HepG2 (cell line): Measurements from ENCODE around the gene STX8. TPM values are rescaled to one million over a fixed set of nuclear protein-coding genes. Genes with fewer than 3 reads are reported as not detected.
A peak's percentile ranks its signal among the peaks of the same experiment; 100 is the strongest.

ENCODE experiments used
- ATAC-seq: fragments of 200-7000 bp; cut with Tn5 transposase; 3 replicates; pipeline ENCODE4 v1.9.1; 2020; ENCODE audit warnings: mild to moderate bottlenecking, moderate library complexity
- BruUV-seq: library from RNA; stranded (reverse); fragments of 400-500 nt; replicated peaks from 2 replicates; lab custom pipeline; 2021; lab: Mats Ljungman, UMichigan
- CTCF ChIA-PET: fragments of 300-600 bp; formaldehyde crosslinking; extraction: SDS; loops from one replicate; lab custom pipeline; 2021; ENCODE audit warnings: low total read pairs, inconsistent platforms, low intra/inter-chr PET ratio; lab: Yijun Ruan, JAX
- POLR2A ChIA-PET: fragments of 350-600 bp; sonication (Branson Sonifier 250); formaldehyde crosslinking; loops from one replicate; lab custom pipeline; 2020; ENCODE audit warnings: antibody characterized with exemption, inconsistent platforms; lab: Yijun Ruan, JAX
- DNase-seq: peaks from one replicate; pipeline ENCODE4 v3.0.0-alpha.2; 2015; ENCODE audit warnings: low spot score
- FAIRE-seq: peaks from 3 replicates; lab custom pipeline; 2011; peaks lifted over from hg19 to GRCh38; lab: Jason Lieb, UNC
- H2AFZ ChIP-seq: one replicate; pipeline ENCODE4 v1.6.1; 2011; ENCODE audit warnings: low read length, inconsistent platforms
- H3K27ac ChIP-seq: fragments of 300-600 bp; 3 replicates; pipeline ENCODE4 v1.8.0; 2011; ENCODE audit warnings: mixed run types, mild to moderate bottlenecking, mixed read lengths, low read length, inconsistent platforms; ENCODE audit not compliant: insufficient read depth; ENCODE audit errors: extremely low read length
- H3K27me3 ChIP-seq, 2 experiments: fragments of 200-600 bp in 1 of 2; 2 replicates in 1 of 2; 3 replicates in 1 of 2; pipeline versions ENCODE4 v1.6.0 to v1.8.0; 2011; ENCODE audit warnings: low read length in 2 of 2, mild to moderate bottlenecking in 2 of 2, moderate library complexity in 2 of 2, inconsistent platforms in 1 of 2; ENCODE audit not compliant: insufficient read depth in 2 of 2, control insufficient read depth in 1 of 2
- H3K36me3 ChIP-seq, 2 experiments: fragments of 200-600 bp in 1 of 2; replicated peaks in 1 of 2; 2 replicates in 1 of 2; 3 replicates in 1 of 2; pipeline versions ENCODE4 v1.5.1 to v1.8.0; 2011; ENCODE audit warnings: low read length in 2 of 2, inconsistent platforms in 1 of 2; ENCODE audit not compliant: insufficient read depth in 2 of 2, control insufficient read depth in 1 of 2
- H3K4me1 ChIP-seq: 2 replicates; pipeline ENCODE4 v1.5.1; 2012; ENCODE audit warnings: low read length, inconsistent platforms; ENCODE audit not compliant: insufficient read depth
- H3K4me2 ChIP-seq: 2 replicates; pipeline ENCODE4 v1.6.0; 2011; ENCODE audit warnings: low read depth, low read length, inconsistent platforms
- H3K4me3 ChIP-seq, 3 experiments: fragments of 200-600 bp in 1 of 3; sonication (generic), shearing (Covaris generic) in 1 of 3; replicated peaks in 1 of 3; 2 replicates each; pipeline ENCODE4 v1.5.1; 2011 to 2016; ENCODE audit warnings: low read length in 3 of 3, inconsistent platforms in 2 of 3, low read depth in 2 of 3, mild to moderate bottlenecking in 2 of 3, control low read depth in 1 of 3, mixed read lengths in 1 of 3; ENCODE audit not compliant: insufficient read depth in 1 of 3
- H3K79me2 ChIP-seq: one replicate; pipeline ENCODE4 v1.6.1; 2011; ENCODE audit warnings: low read length, inconsistent platforms; ENCODE audit not compliant: insufficient read depth
- H3K9ac ChIP-seq: 2 replicates; pipeline ENCODE4 v1.6.0; 2011; ENCODE audit warnings: mild to moderate bottlenecking, low read depth, low read length, inconsistent platforms; ENCODE audit not compliant: insufficient read depth
- H3K9me3 ChIP-seq: 2 replicates; pipeline ENCODE4 v1.5.1; 2012; ENCODE audit warnings: mild to moderate bottlenecking, low read length
- H4K20me1 ChIP-seq: 2 replicates; pipeline ENCODE4 v1.6.0; 2011; ENCODE audit warnings: inconsistent platforms, mild to moderate bottlenecking, low read length, moderate library complexity; ENCODE audit not compliant: insufficient read depth
- ASH2L ChIP-seq: fragments of 300-600, 200-600 bp; sonication (generic); IDR thresholded peaks from 2 replicates; pipeline ENCODE4 v1.7.0; 2017; ENCODE audit warnings: low read depth, mild to moderate bottlenecking, moderate library complexity, mixed read lengths, low read length; ENCODE audit not compliant: insufficient read length
- HDAC2 ChIP-seq: sonication (generic); formaldehyde crosslinking; IDR thresholded peaks from 2 replicates; pipeline ENCODE4 v1.4.0; 2020; ENCODE audit warnings: missing genetic modification reagents
- HNF4G ChIP-seq, 2 experiments: sonication (generic) in 1 of 2; formaldehyde crosslinking in 1 of 2; IDR thresholded peaks; 2 replicates each; pipeline versions ENCODE4 v1.4.0 to v1.6.1; 2011 to 2020; ENCODE audit warnings: borderline replicate concordance in 2 of 2, low read depth in 2 of 2, mild to moderate bottlenecking in 2 of 2, low read length in 1 of 2, missing genetic modification reagents in 1 of 2, moderate library complexity in 1 of 2
- MAFG ChIP-seq: sonication (generic); formaldehyde crosslinking; IDR thresholded peaks from 2 replicates; pipeline ENCODE4 v1.5.1; 2020; ENCODE audit warnings: mild to moderate bottlenecking, missing genetic modification reagents
- MIER3 ChIP-seq: IDR thresholded peaks from 2 replicates; pipeline ENCODE4 v1.6.1; 2016; ENCODE audit warnings: missing compliant biosample characterization, borderline replicate concordance
- NFATC3 ChIP-seq: sonication (generic); formaldehyde crosslinking; IDR thresholded peaks from 2 replicates; pipeline ENCODE4 v1.5.1; 2020; ENCODE audit warnings: mild to moderate bottlenecking, missing genetic modification reagents
- TBP ChIP-seq: sonication (generic); formaldehyde crosslinking; IDR thresholded peaks from 2 replicates; pipeline ENCODE4 v1.5.0; 2020; ENCODE audit warnings: missing genetic modification reagents
- ZBTB3 ChIP-seq: sonication (generic); formaldehyde crosslinking; IDR thresholded peaks from 2 replicates; pipeline ENCODE4 v1.4.0; 2020; ENCODE audit warnings: low read depth, mild to moderate bottlenecking, moderate library complexity, missing genetic modification reagents, borderline replicate concordance
- ZMAT3 ChIP-seq: sonication (generic); formaldehyde crosslinking; conservative IDR thresholded peaks from 2 replicates; pipeline ENCODE4 v1.7.0; 2021; ENCODE audit warnings: missing genetic modification reagents
- ZNF160 ChIP-seq: sonication (generic); formaldehyde crosslinking; IDR thresholded peaks from 2 replicates; pipeline ENCODE4 v1.8.0; 2022; ENCODE audit warnings: mild to moderate bottlenecking, inconsistent platforms, missing genetic modification reagents
- ZNF615 ChIP-seq: sonication (generic); formaldehyde crosslinking; IDR thresholded peaks from 2 replicates; pipeline ENCODE4 v1.5.0; 2020; ENCODE audit warnings: mild to moderate bottlenecking, missing genetic modification reagents, borderline replicate concordance
- ZNF790 ChIP-seq: sonication (generic); formaldehyde crosslinking; IDR thresholded peaks from 2 replicates; pipeline ENCODE4 v1.8.0; 2022; ENCODE audit warnings: missing genetic modification reagents, mild to moderate bottlenecking, borderline replicate concordance
- ZNF879 ChIP-seq: sonication (generic); formaldehyde crosslinking; IDR thresholded peaks from 2 replicates; pipeline ENCODE4 v1.8.1; 2023; ENCODE audit warnings: missing genetic modification reagents
- WGBS: methylation state at CpG from one replicate; pipeline ENCODE4 v1.1.6; 2017; ENCODE audit warnings: low lambda C conversion rate; 5-methylcytosine and 5-hydroxymethylcytosine counted together
- in situ Hi-C: cut with HindIII; loops from 2 replicates; pipeline ENCODE4 v1.10.0; 2017; ENCODE audit warnings: low pct_unique_long_range_greater_than_20kb; ENCODE audit not compliant: extremely low pct_ligation_motif_present
- intact Hi-C: fragments of 100-400 bp; cut with micrococcal nuclease; formaldehyde crosslinking; loops from one replicate; pipeline ENCODE4 v1.10.0; 2022; ENCODE audit not compliant: unreplicated experiment
- polyA plus RNA-seq, 8 experiments: library from polyadenylated mRNA; depleted of rRNA in 3 of 8; stranded (reverse) in 7 of 8; unstranded in 1 of 8; fragments of >200 nt; fragmentation: Illumina TruSeq in 4 of 8; extraction: Trizol in 4 of 8; gene quantifications; 2 replicates each; pipeline versions ENCODE4 v1.2.1 to v1.2.3, GENCODE V29; 2011 to 2016; ENCODE audit warnings: low read depth in 4 of 8, missing spikeins in 1 of 8, mixed read lengths in 1 of 8; ENCODE audit not compliant: insufficient read depth in 1 of 8
- total RNA-seq, 5 experiments: library from RNA; depleted of rRNA; stranded (reverse); fragments of >200 nt; fragmentation: Illumina TruSeq; extraction: Trizol; gene quantifications; 2 replicates each; pipeline ENCODE4 v1.2.3, GENCODE V29; 2016; ENCODE audit warnings: low read depth in 1 of 5
- TF ChIP-seq, protein P1 (sequence below): IDR thresholded peaks from 2 replicates; pipeline ENCODE4 v1.6.1; 2018; ENCODE audit warnings: missing genetic modification reagents
- TF ChIP-seq, protein P2 (sequence below): sonication (generic); formaldehyde crosslinking; IDR thresholded peaks from 2 replicates; pipeline ENCODE4 v1.4.0; 2020; ENCODE audit warnings: mild to moderate bottlenecking, missing genetic modification reagents

Gene STX8
- total and polyA plus RNA-seq, 2 of the 13 experiments (the other 11 are each of a cell fraction or from before 2014, with no cell fraction given): 36.4 to 53.6 TPM

DNA sequence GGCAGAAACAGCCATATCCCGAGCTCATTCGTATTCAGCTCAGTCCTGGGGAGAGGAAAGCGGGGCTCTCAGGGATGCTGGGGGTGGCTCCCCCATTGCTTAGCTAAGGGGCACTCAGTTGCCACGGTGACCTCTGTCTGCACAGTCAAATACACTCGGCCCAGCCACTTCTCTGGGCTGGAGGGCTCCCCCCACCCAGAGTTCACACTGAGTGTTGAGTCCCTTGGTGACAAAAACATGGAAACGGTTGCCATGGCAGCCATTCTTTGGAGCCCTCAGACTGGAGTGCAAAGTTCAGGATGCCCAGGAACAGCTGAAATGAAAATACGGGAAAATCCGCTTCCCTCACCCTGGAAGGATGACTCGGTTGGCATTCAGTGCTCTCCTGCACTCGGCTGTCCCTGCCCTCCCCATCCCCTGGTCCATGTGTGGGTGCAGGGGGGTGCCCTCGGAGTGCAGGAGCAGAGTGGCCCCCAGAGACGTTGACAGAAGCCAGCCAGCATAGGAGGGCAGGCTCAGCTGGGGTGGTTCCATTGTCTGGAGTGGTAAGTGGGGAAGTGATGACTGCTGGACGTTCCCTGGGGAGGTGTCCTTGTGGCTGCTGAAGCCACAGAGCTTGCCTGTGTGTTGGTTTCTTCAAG is 337.8 kb downstream of the STX8 start (continued):
- TF ChIP-seq HNF4G (IDR thresholded peaks at IDR 0.05; ENCODE audit: borderline replicate concordance, low read depth, low read length) (peak; percentile 61; the same call in 1 of the 2 replicates), HNF4G (CRISPR knock-in tag; IDR thresholded peaks at IDR 0.05; ENCODE audit: borderline replicate concordance, low read depth) (no peak), MIER3 (CRISPR knock-in tag) (0 out of 2 replicates have a peak, but pooled peaks have one; percentile 21), ZMAT3 (no peak), ASH2L (peak; percentile 93), ZBTB3 (CRISPR knock-in tag) (no peak), MAFG (CRISPR knock-in tag) (no peak), ZNF790 (CRISPR knock-in tag) (no peak), ZNF160 (CRISPR knock-in tag) (no peak), HDAC2 (CRISPR knock-in tag) (0 out of 2 replicates have a peak, but pooled peaks have one; percentile 16)
- TF ChIP-seq, protein P1, sequence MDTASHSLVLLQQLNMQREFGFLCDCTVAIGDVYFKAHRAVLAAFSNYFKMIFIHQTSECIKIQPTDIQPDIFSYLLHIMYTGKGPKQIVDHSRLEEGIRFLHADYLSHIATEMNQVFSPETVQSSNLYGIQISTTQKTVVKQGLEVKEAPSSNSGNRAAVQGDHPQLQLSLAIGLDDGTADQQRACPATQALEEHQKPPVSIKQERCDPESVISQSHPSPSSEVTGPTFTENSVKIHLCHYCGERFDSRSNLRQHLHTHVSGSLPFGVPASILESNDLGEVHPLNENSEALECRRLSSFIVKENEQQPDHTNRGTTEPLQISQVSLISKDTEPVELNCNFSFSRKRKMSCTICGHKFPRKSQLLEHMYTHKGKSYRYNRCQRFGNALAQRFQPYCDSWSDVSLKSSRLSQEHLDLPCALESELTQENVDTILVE: no peak

DNA sequence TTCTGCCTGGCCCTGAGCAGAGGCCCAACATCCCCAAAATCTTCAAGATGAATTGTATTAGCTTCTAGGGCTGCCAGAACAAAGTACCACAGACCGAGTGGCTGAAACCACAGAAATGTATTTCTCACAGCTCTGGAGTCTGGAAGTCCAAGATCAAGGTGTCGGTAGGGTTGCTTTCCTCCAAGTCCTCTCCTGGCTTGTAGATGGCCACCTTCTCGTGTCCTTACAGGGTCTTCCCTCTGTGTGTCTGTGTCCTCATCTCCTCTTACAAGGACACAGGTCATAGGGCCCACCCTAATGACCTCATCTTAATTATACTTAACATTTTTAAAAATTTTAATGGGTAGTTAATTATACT is 338.6 kb downstream of the STX8 start:
- DNase-seq: no peak
- no peak for FAIRE-seq
- H3K9ac ChIP-seq: 0 out of 2 replicates have a peak overlapping the region, but pooled peaks have one; percentile 10
- CTCF ChIA-PET: no interaction called here
- no peak overlapping the region for H2AFZ ChIP-seq
- 37% methylated on average over 3 of the region's 3 CpGs for WGBS
- no peaks in the 10 kb centered on the region for H3K9me3 ChIP-seq
- no peaks in the 10 kb centered on the region for H3K79me2 ChIP-seq
- peaks cover 47% of the 10 kb centered on the region for H3K4me1 ChIP-seq
- intact Hi-C loops: no loop called here
- H3K4me2 ChIP-seq: no peak overlapping the region
- H3K27ac ChIP-seq: no peak overlapping the region
- H3K4me3 ChIP-seq: no peak overlapping the region
- POLR2A ChIA-PET: no interaction called here
- in situ Hi-C loops: no loop called here
- H3K36me3 ChIP-seq: no peaks in the 10 kb centered on the region
- TF ChIP-seq, protein P2, sequence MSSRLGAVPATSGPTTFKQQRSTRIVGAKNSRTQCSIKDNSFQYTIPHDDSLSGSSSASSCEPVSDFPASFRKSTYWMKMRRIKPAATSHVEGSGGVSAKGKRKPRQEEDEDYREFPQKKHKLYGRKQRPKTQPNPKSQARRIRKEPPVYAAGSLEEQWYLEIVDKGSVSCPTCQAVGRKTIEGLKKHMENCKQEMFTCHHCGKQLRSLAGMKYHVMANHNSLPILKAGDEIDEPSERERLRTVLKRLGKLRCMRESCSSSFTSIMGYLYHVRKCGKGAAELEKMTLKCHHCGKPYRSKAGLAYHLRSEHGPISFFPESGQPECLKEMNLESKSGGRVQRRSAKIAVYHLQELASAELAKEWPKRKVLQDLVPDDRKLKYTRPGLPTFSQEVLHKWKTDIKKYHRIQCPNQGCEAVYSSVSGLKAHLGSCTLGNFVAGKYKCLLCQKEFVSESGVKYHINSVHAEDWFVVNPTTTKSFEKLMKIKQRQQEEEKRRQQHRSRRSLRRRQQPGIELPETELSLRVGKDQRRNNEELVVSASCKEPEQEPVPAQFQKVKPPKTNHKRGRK (CRISPR knock-in tag): no peak
- TF ChIP-seq NFATC3 (CRISPR knock-in tag) (no peak), TBP (CRISPR knock-in tag) (no peak), ZNF615 (CRISPR knock-in tag) (no peak), ZNF879 (no peak)
- no peak for ATAC-seq
- H4K20me1 ChIP-seq: no peaks in the 10 kb centered on the region
- BruUV-seq: no TSS peak
- peaks cover 3 to 31% of the 10 kb centered on the region in 2 experiments; a peak in 3 of 5 replicates for H3K27me3 ChIP-seq
